ENCODE results near the gene COL9A3. TPM values are rescaled to one million over a fixed set of nuclear protein-coding genes. Genes with fewer than 3 reads are reported as not detected.

COL9A3 gene
- polyA plus RNA-seq, 12 donors, result 4.5 to 24.9 (median 11.0) TPM; not detected in 1

Other genes starting within 250 kb of the COL9A3 start
- 1 to 10 TPM in 2 of 12 donors, under 1 TPM in 8, not detected in 2; 0.34 to 2.1 (median 0.60) TPM for gene SLCO4A1, start 174.5 kb upstream of the COL9A3 start, polyA plus RNA-seq (ENCODE audit: insufficient read length in 12 of 12)
- gene NTSR1, start 108.2 kb upstream of the COL9A3 start, polyA plus RNA-seq (ENCODE audit: insufficient read length in 12 of 12), result under 1 TPM in 9 of 12 donors, not detected in 3; 0.04 to 0.24 (median 0.14) TPM
- 10 to 100 TPM in 5 of 12 donors, 1 to 10 TPM in 6, not detected in 1; 7.3 to 16.3 (median 9.5) TPM for gene MRGBP, start 20.6 kb upstream of the COL9A3 start, polyA plus RNA-seq (ENCODE audit: insufficient read length in 12 of 12)
- 10 to 100 TPM in 11 of 12 donors, not detected in 1; 12.0 to 27.2 (median 14.5) TPM for gene OGFR, start 12.2 kb upstream of the COL9A3 start, polyA plus RNA-seq (ENCODE audit: insufficient read length in 12 of 12)
- gene TCFL5, start 44.8 kb downstream of the COL9A3 start, polyA plus RNA-seq (ENCODE audit: insufficient read length in 12 of 12), result 10 to 100 TPM in 3 of 12 donors, 1 to 10 TPM in 7, not detected in 2; 7.3 to 15.2 (median 9.0) TPM
- 10 to 100 TPM in 11 of 12 donors, not detected in 1; 33.5 to 69.0 (median 37.7) TPM for gene DIDO1, start 109.5 kb downstream of the COL9A3 start, polyA plus RNA-seq (ENCODE audit: insufficient read length in 12 of 12)
- gene GID8, start 121.1 kb downstream of the COL9A3 start, polyA plus RNA-seq (ENCODE audit: insufficient read length in 12 of 12), result 10 to 100 TPM in 11 of 12 donors, not detected in 1; 19.3 to 42.9 (median 30.1) TPM
- gene SLC17A9, start 135.7 kb downstream of the COL9A3 start, polyA plus RNA-seq (ENCODE audit: insufficient read length in 12 of 12), result 10 to 100 TPM in 1 of 12 donors, 1 to 10 TPM in 4, under 1 TPM in 6, not detected in 1; 0.67 to 14.5 (median 0.86) TPM
- gene BHLHE23, start 189.9 kb downstream of the COL9A3 start, polyA plus RNA-seq (ENCODE audit: insufficient read length in 12 of 12), result under 1 TPM in 1 of 12 donors, not detected in 11; 0.16 TPM

Measured in muscle of arm (tissue), 12 donors.